Epithelial cell of esophagus (primary cell): ENCODE data around the gene CLIC6.

Source experiments
- DNase-seq: peaks from one replicate; pipeline ENCODE4 v3.0.0; 2010; ENCODE audit warnings: low read depth
- H3K4me3 ChIP-seq: 2 replicates; pipeline ENCODE4 v1.5.1; 2011; ENCODE audit warnings: mild to moderate bottlenecking, low read length, control low read depth
- TF ChIP-seq, protein P1 (sequence below): IDR thresholded peaks from 2 replicates; pipeline ENCODE4 v1.5.1; 2011; ENCODE audit warnings: low read depth, mild to moderate bottlenecking, low read length, control low read depth, inconsistent platforms; ENCODE audit not compliant: insufficient read depth; ENCODE audit errors: missing control alignments

The CLIC6 gene

DNA sequence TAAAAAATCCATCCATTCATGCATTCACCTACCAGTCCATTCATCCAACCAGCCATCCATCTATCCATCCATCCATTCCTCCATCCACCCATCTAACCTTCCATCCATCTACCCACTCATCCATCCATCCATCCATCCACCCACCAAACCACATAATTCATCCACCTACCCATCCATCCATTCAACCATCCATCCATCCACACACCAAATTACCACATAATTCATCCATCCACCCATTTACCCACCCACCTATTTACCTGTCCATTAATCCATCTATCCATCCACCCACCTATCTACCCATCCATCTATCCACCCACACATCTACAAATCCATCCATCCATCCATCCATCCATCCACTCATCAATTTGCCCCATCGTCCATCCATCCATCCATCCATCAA lies 71.4 kb downstream of the CLIC6 start:
- no peak overlapping the region for H3K4me3 ChIP-seq

DNA sequence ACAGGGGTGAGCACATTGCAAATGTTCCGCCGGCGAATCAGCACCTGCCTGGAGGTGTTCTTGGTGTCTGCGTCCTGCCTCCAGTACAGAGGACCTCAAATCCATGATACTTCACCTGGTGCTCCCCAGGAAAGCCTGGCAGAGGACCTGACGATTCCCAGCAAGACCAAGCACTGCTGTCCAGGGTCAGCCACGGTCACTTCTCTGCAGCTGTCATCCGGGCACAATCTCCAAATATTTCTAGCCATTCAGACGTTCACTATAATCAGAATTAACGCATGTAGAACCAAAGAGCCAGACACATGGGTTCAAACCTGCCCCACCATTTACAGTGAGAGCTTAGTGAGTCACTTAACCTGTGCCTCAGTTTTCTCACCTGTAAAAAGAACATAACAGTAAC lies 74.5 kb downstream of the CLIC6 start:
- DNase-seq = no peak
- no peak overlapping the region for H3K4me3 ChIP-seq
- TF ChIP-seq, protein P1, sequence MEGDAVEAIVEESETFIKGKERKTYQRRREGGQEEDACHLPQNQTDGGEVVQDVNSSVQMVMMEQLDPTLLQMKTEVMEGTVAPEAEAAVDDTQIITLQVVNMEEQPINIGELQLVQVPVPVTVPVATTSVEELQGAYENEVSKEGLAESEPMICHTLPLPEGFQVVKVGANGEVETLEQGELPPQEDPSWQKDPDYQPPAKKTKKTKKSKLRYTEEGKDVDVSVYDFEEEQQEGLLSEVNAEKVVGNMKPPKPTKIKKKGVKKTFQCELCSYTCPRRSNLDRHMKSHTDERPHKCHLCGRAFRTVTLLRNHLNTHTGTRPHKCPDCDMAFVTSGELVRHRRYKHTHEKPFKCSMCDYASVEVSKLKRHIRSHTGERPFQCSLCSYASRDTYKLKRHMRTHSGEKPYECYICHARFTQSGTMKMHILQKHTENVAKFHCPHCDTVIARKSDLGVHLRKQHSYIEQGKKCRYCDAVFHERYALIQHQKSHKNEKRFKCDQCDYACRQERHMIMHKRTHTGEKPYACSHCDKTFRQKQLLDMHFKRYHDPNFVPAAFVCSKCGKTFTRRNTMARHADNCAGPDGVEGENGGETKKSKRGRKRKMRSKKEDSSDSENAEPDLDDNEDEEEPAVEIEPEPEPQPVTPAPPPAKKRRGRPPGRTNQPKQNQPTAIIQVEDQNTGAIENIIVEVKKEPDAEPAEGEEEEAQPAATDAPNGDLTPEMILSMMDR = no peak

More for the DNA sequence above, 71.4 kb downstream of the CLIC6 start:
- TF ChIP-seq, protein P1 = no peak
- DNase-seq = no peak

DNA sequence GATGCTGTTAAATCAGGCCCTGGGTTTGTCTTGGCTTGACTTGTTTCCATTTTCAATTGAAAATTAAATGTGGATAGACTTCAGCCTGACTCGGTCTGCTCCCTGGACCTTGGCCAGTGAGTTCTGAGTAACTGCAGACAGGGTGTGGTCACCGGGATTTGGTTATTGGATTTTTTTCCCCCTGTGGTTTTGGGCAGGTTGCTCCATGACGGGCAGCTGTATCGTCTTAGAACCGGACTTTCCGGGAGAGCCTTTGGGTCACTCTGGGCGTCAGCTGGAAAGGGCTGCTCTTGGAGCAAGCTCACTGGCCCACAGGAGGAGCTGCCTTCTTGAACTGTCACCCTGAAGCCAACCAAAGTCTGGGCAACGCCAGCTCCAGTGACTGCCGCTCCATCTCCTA lies 75.0 kb downstream of the CLIC6 start:
- DNase-seq = peak; percentile 81
- TF ChIP-seq, protein P1 = no peak
- H3K4me3 ChIP-seq = no peak overlapping the region

DNA sequence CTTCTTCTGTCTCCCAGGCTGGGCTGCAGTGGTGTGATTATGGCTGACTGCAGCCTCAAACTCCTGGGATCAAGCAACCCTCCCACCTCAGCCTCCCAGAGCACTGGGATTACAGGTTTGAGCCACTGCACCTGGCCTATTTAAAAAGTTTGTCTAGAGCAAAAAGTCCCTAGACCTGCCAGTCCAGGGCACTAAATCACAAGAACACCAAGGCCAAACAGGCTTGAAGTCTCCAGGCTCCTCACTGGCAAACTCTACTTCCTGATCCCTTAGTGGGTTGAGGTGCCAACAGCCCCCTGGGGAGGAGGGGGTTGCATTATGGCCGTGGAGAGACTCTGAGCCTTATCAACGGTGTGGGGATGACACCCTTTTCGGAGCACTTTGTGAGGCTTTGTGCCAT lies 76.0 kb downstream of the CLIC6 start:
- TF ChIP-seq, protein P1 = no peak
- no peak for DNase-seq
- no peak overlapping the region for H3K4me3 ChIP-seq

DNA sequence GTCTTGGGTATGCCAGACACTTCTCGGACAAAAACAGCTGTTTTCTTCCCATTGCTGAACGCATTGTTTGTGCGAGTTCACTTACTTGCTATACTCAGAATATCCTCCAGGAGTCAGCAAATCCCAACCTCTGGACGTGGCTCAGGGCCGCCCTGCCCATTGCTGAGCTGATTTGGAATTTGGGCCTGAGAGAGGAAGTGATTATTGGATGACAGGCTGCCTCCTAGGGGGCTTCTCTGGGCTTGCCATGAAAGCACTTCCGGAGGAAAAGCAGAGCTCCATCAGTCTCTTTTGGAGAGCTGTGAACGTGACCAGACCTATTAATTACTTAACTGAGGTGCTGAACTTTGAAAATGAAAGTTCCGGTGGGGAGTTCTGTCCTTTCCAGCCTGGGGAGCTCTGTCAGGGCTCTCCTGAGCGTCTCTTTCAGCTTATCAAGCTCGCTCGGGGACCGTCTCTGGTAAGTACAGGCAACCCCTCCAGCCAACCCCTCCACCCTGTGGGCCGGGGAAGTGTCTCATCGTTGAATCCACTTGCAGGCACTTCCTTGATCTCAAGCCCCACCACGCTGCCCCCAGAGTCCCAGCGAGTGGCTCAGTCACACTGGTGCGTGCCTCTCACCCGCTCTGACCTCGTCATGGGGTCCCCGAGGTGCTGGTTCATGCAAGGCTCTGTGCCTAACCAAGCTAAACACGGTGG lies 76.9 kb downstream of the CLIC6 start:
- DNase-seq = peak; percentile 75
- H3K4me3 ChIP-seq = no peak overlapping the region
- TF ChIP-seq, protein P1 = peak; percentile 91

DNA sequence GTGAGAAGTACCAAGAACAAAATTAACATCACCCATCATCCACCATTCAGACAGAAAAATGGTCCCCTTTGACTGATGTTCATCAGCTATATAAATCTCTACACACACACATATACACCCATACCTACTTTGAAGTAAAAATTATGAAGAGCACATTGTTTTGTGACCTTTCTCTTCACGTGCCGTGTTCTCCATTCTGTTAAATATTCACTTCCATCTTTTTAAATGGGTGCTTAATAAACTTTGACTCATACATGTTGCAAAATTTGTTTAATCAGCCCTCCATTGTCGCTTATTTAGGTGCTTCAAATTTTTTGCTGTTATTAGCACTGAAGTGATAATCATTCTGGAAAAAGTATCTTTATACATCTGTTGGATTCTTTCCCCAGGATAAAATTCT lies 80.1 kb downstream of the CLIC6 start:
- no peak for DNase-seq
- TF ChIP-seq, protein P1 = no peak

DNA sequence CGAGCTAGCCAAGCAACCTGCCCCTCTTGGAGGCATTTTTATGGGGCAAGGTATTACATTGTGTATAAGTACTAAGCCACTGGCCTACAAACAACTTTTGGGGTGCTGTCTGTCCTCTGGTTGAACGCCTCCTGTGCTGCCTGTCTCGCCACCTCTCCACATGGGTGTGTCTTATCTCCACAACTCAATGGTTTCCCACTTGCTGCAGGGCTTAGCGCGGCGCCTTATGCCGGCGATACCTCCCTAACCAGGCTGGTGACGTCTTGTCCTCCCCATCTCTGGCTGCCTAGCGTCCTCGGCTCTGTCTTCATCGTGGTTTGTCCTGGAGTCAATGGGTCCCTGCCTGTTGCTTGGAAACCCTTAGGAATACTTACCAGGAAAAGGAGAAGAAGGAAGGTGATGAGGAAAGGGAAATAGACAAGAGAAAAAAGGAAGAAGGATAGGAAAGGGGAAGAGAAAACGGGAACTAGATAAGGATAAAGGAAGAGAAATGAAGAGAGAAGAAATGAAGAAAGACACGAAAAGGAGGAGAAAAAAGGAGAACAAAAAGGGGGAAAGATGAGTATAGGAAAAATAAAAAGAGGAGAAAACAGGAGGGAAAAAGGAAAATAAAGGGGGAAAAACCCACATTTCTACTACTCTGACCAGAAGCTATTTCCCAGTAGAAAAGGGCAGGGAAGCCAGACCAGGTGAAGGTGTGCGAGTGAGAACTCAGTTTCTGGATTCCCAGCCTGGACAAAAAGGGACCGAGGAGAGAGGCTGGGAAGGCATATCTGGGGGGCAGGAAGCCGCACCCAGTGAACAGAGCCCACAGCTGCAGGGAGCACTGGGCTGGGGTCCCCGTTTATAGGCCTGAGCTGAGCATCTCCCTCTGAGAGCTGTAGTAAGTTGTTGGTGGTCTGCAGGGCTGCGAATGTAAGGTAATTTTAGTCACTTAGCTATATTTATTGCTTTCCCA lies 86.2 kb downstream of the CLIC6 start:
- no peak for DNase-seq
- no peak overlapping the region for H3K4me3 ChIP-seq
- TF ChIP-seq, protein P1 = no peak

More for the DNA sequence above, 80.1 kb downstream of the CLIC6 start:
- H3K4me3 ChIP-seq = no peak overlapping the region
